Ovary (tissue), 9 donors: ENCODE data around the gene MON1B. TPM values are rescaled to one million over a fixed set of nuclear protein-coding genes. Genes with fewer than 3 reads are reported as not detected.

ENCODE experiments used
- DNase-seq, 5 donors: peaks; one replicate each; pipeline ENCODE4 v3.0.0-alpha.2; 2019 to 2020
- H3K27ac ChIP-seq, 2 donors: fragments of 200-600 bp; one replicate each; pipeline versions ENCODE4 v1.5.1 to v1.8.0; 2019 to 2022
- H3K27me3 ChIP-seq: fragments of 200-600 bp; one replicate; pipeline ENCODE4 v1.8.0; 2022
- H3K36me3 ChIP-seq: fragments of 200-600 bp; sonication (generic); one replicate; pipeline ENCODE4 v1.5.1; 2019
- H3K4me1 ChIP-seq: one replicate; pipeline ENCODE4 v1.8.1; 2013; ENCODE audit warnings: mild to moderate bottlenecking, moderate library complexity; ENCODE audit not compliant: insufficient read depth
- H3K4me3 ChIP-seq: fragments of 200-600 bp; sonication (generic); one replicate; pipeline ENCODE4 v1.5.1; 2017
- H3K9me3 ChIP-seq, 2 donors: fragments of 200-600 bp in 1 of 2; sonication (generic) in 1 of 2; one replicate each; pipeline versions ENCODE4 v1.5.1 to v1.8.1; 2013 to 2019; ENCODE audit warnings: mild to moderate bottlenecking in 1 of 2, moderate library complexity in 1 of 2
- CTCF ChIP-seq, 3 donors: fragments of 450-650 bp in 2 of 3; fragments of 200-600 bp in 1 of 3; IDR thresholded peaks; one replicate each; pipeline versions ENCODE4 v1.5.1 to v1.8.0; 2016 to 2022; ENCODE audit warnings: antibody characterized with exemption in 3 of 3, mild to moderate bottlenecking in 1 of 3
- EP300 ChIP-seq: sonication (generic); formaldehyde crosslinking; IDR thresholded peaks from one replicate; pipeline ENCODE4 v1.6.1; 2017; ENCODE audit warnings: antibody characterized with exemption
- POLR2A ChIP-seq: fragments of 450-650 bp; IDR thresholded peaks from one replicate; pipeline ENCODE4 v1.6.1; 2017; ENCODE audit warnings: antibody characterized with exemption, mild to moderate bottlenecking, moderate library complexity
- WGBS, 3 donors: extraction: QIAGEN DNeasy Blood & Tissue Kit in 1 of 3; methylation state at CpG; one replicate each; pipeline versions ENCODE4 v1.1.5 to v1.1.7; 2013 to 2017; 5-methylcytosine and 5-hydroxymethylcytosine counted together
- intact Hi-C, 4 donors: fragments of 100-400 bp; cut with DNase I; formaldehyde crosslinking; loops; one replicate each; pipeline versions ENCODE4 v1.11.0 to v1.15.1; 2022 to 2023
- polyA plus RNA-seq, 2 donors: library from polyadenylated mRNA; stranded (reverse); fragments of 200-250 nt in 1 of 2; fragments of 350-450 nt in 1 of 2; fragmentation: Illumina TruSeq in 1 of 2; extraction: RNeasy Lipid Tissue Mini Kit (QIAGEN cat#74804) in 1 of 2; gene quantifications; one replicate each; pipeline ENCODE4 v1.2.3, GENCODE V29; 2013 to 2014
- total RNA-seq, 7 donors: library from RNA; depleted of rRNA in 2 of 7; stranded (reverse); fragments of >200 nt in 2 of 7; fragmentation: NEBNext Ultra II Directional in 3 of 7; extraction: Animal tissue kit (Norgen Biotek cat#: 25700) in 3 of 7; gene quantifications; one replicate each; pipeline versions ENCODE4 v1.1.0 to v1.2.4, GENCODE V29; 2016 to 2023
- donor health status: DM: no; HTN: no; CAD: no; lungs with moderate emphysema.
- donor health status: DM: no; HTN: no; CAD: no.
- donor health status: Bipolar disorder and iron deficiency.
- donor health status: DM: yes; HTN: yes; CAD: no.
- donor health status: DM: no; HTN: no; CAD: no.
- donor health status: DM: yes; HTN: yes; CAD: no.

MON1B gene
- total and polyA plus RNA-seq, 9 donors, result 11.8 to 42.1 (median 24.5) TPM

GRCh38 chr16:77169650-77170236 lies 21.2 kb upstream of the MON1B start:
- WGBS, 3 donors, result 14 to 15% (median 15%) methylated on average over 6 of the region's 6 CpGs
- no peak overlapping the region for H3K4me3 ChIP-seq
- no peak overlapping the region for H3K27ac ChIP-seq
- no peak for TF ChIP-seq POLR2A
- TF ChIP-seq EP300, result no peak
- no peak for TF ChIP-seq CTCF (IDR thresholded peaks at IDR 0.05)
- intact Hi-C loops, result loop anchor here in 1 of 4 donors (10.0 kb wide), 1 partner anchor 1375 kb away; no protein-coding TSS in a partner anchor
- H3K9me3 ChIP-seq, result no peaks in the 10 kb centered on the region
- no peaks in the 10 kb centered on the region for H3K27me3 ChIP-seq
- no peaks in the 10 kb centered on the region for H3K36me3 ChIP-seq
- DNase-seq, result no peak
- H3K4me1 ChIP-seq, result no peaks in the 10 kb centered on the region

- no peak overlapping the region for H3K27ac ChIP-seq
- H3K4me1 ChIP-seq, result no peaks in the 10 kb centered on the region
- TF ChIP-seq CTCF (IDR thresholded peaks at IDR 0.05), result no peak
- no peak for TF ChIP-seq POLR2A
- no peak for TF ChIP-seq EP300
- intact Hi-C loops, result no loop called here
- H3K9me3 ChIP-seq, result no peaks in the 10 kb centered on the region
- no peak for DNase-seq
- 10 to 21% (median 12%) methylated on average over 4 of the region's 4 CpGs for WGBS, 3 donors
- no peaks in the 10 kb centered on the region for H3K36me3 ChIP-seq
- H3K27me3 ChIP-seq, result no peaks in the 10 kb centered on the region
- H3K4me3 ChIP-seq, result no peak overlapping the region
These were observed 20.2 kb upstream of the MON1B start for GRCh38 chr16:77170805-77171204.

GRCh38 chr16:77171745-77172635 lies 19.0 kb upstream of the MON1B start:
- TF ChIP-seq POLR2A (no peak), CTCF (IDR thresholded peaks at IDR 0.05) (peak in 2 of 3 donors; percentile 30 to 34), EP300 (no peak)
- H3K27me3 ChIP-seq, result no peaks in the 10 kb centered on the region
- no peak overlapping the region for H3K27ac ChIP-seq
- no peaks in the 10 kb centered on the region for H3K36me3 ChIP-seq
- 57 to 66% (median 59%) methylated on average over 5 of the region's 5 CpGs for WGBS, 3 donors
- no peaks in the 10 kb centered on the region for H3K4me1 ChIP-seq
- intact Hi-C loops, result no loop called here
- H3K9me3 ChIP-seq, result no peaks in the 10 kb centered on the region
- H3K4me3 ChIP-seq, result no peak overlapping the region
- no peak for DNase-seq

- TF ChIP-seq CTCF (IDR thresholded peaks at IDR 0.05), result no peak
- TF ChIP-seq EP300, result no peak
- TF ChIP-seq POLR2A, result no peak
- Histone ChIP-seq H3K27me3 (no peaks in the 10 kb centered on the region), H3K36me3 (no peaks in the 10 kb centered on the region), H3K4me1 (no peaks in the 10 kb centered on the region), H3K27ac (no peak overlapping the region), H3K4me3 (no peak overlapping the region), H3K9me3 (no peaks in the 10 kb centered on the region)
- DNase-seq, result no peak
- intact Hi-C loops, result no loop called here
These were observed 18.0 kb upstream of the MON1B start for GRCh38 chr16:77172951-77173350.
